HG02884 (cell line): ENCODE results near the gene PLXNA4.

ENCODE experiments used
- ATAC-seq: cut with Tn5 transposase; IDR thresholded peaks from one replicate; pipeline ENCODE4 v1.9.1; 2021; ENCODE audit warnings: mild to moderate bottlenecking, moderate library complexity; ENCODE audit not compliant: unreplicated experiment

The PLXNA4 gene

GRCh38 chr7:132565885-132566284, 10.4 kb downstream of the PLXNA4 start:
- no peak for ATAC-seq

DNA sequence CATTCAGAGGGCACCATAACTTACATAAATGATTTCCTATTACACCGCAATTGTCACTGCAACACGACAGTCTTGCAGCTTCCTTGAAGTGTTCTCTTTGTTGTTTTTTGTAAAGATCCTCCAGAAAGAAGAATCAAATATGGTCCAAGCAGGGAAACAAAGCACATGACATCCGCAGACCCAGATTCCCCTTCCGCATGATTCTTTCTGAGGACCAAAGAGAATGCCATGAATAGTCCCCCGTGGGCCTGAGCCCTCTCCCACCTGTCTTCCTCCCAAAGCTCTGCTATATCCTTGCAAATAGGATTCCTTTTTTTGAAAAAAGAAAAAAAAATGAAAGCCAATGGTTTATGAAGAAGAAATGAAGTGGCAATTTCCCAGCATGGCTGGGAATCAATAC, 10.8 kb downstream of the PLXNA4 start:
- no peak for ATAC-seq

DNA sequence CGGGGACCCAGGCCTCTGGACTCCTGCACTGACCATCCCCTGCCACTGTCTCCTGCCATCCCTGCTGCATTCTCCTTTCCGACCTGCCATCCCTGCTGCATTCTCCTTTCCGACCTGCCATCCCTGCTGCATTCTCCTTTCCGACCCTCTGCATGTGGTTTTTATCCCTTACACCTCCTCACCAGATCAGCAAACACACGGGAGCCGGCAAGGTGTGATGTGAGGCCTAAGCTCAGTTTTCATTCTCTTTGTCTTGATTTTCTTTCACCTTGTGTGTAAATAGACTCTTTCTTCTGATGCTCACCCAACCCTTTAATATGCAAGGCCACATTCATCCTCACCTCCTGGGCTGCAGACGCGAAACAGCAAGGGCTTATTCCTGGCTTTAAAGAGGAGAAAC, 11.4 kb downstream of the PLXNA4 start:
- no peak for ATAC-seq

DNA sequence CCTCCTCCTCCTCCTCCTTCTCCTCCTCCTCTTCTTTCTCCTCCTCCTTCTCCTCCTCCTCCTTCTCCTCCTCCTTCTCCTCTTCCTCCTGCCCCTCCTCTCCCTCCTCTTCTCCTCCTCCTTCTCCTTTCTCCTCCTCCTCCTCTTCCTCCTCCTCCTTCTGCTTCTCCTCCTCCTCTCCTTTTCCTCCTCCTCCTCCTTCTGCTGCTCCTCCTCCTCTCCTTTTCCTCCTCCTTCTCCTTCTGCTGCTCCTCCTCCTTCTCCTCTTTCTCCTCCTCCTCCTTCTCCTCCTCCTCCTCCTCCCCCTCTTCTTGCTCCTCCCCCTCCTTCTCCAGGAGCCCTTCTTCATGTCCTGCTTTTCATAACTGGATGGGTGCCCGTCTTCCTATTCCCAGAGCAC, 12.2 kb downstream of the PLXNA4 start:
- no peak for ATAC-seq

- no peak for ATAC-seq
These were observed 13.6 kb downstream of the PLXNA4 start for GRCh38 chr7:132562690-132563089.

- no peak for ATAC-seq
These were observed 14.5 kb downstream of the PLXNA4 start for GRCh38 chr7:132561763-132562162.

DNA sequence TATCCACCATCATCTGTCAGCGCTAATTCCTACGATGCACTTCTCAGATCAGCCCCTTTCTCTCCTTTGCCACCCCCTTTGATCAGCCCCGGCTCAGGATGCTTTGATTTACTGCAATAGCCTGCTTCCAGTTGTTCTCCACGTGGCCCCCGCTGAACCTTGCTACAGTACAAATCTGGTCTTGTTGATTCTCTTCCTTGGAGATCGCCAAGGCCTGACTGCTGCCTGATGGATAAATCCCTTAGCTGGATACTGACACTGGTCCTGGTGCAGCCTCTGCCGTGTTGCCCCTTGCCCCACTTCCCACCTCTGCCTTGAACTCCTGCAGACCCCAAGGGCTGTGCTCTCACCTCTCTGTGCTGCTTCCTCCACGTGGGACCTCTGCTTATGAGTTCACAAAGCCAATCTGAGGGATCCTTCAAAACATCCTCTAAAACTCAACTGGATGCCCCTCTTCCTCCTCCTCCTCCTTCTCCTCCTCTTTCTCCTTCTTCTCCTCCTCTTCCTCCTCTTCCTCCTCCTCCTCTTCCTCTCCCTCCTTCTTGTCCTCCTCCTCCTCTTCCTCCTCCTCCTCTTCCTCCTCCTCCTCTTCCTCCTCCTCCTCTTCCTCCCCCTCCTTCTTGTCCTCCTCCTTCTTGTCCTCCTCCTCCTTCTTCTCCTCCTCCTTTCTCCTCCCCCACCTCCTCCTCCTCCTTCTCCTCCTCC, 15.3 kb downstream of the PLXNA4 start:
- ATAC-seq, result no peak

DNA sequence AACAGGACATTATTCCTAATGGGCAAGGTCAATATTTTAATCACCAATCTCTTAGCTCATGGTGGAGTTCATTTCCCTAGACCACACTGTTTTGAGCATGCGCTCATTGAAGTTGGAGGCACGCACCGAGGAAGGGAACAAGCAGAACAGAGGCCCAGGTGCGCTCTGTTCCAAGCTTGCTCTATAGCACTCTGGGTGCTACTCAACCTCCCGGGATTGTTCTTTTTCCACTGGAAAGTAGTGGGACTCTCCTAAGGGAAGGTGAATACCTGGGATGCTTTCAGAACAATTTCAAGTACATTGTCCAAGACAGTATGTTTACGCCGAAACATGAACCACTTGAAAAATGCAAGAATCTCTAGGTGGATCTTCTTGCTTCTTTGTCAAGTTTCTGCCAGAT, 16.2 kb downstream of the PLXNA4 start:
- ATAC-seq, result no peak

DNA sequence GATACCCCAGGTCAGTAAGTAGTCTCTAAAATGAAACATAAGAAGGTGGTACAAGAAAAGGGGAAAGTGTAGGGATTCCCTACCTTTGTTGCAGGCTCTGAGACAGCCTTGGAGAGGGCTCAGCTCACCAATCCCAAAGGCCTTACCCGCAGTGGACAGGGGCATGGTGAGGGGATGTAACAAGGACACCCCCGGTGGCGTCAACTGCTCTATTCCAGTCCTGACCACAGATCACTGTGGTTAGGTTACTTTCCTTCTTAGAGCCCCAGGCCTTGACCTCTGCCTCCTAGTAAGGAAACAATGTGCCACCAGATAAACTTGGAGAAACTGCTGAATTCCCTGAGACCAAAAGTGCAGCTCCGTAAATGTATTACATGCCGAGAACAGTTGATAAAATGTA, 17.5 kb downstream of the PLXNA4 start:
- no peak for ATAC-seq

GRCh38 chr7:132557489-132558044, 18.7 kb downstream of the PLXNA4 start:
- ATAC-seq, result no peak

DNA sequence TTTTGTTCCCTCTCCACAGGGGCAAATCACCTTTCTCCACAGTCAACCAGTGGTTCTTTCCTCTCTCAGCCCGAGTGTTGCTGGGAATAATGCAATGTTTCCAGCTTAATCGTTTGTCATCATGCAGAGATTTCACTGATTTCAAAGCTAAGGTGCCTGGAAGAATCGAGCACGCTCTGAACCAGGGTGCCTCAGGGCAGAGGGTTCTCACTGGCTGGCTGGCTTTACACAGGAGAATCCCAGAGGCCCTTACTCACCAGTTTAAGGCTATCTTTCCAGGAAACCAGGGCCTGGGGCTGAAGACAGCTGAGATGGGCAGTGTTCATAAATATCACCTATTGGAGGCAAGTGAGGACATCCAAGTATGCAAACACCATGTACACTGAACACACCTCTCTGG, 21.8 kb downstream of the PLXNA4 start:
- ATAC-seq, result no peak

- no peak for ATAC-seq
These were observed 23.2 kb downstream of the PLXNA4 start for GRCh38 chr7:132553031-132553430.

GRCh38 chr7:132551886-132552285, 24.4 kb downstream of the PLXNA4 start:
- ATAC-seq, result no peak

DNA sequence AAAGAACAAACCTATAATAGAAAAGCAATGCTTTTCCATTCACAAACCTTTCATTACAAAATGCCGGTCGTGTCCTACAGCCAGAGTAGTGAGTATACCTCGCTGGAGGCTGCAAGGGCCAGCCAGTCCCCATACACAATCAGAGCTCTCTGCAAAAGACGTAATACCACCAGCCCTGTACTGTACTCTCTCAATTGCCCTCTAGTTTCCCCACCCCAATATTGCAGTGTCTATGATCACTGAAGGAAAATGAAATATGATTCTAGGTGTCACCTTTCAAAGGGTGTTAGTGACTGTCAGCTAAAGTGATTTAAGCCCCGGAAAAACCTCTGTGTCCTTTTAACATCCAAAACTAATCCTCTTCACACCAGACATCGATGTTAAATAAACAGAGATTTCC, 24.8 kb downstream of the PLXNA4 start:
- ATAC-seq, result no peak

- no peak for ATAC-seq
These were observed 27.7 kb downstream of the PLXNA4 start for GRCh38 chr7:132548489-132549078.

DNA sequence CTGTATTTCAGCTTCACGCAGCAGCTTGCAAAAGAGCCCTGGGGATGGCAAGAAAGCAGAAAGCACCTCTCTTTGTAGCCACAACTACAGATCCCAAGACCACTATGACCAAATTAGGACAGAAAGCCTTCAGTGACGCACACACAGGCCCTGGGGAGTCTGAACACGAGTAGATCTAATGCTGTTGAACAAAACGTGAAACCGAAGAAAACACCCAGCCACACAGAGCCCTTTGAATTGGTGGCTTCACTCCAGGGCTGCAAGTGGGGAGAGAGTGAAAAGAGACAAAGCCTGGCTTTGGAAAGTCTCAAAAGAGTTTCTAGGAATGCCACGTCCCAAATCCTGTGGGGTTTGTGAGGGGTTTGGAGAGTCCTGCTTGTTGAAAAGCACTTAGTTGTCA, 28.4 kb downstream of the PLXNA4 start:
- ATAC-seq, result no peak

DNA sequence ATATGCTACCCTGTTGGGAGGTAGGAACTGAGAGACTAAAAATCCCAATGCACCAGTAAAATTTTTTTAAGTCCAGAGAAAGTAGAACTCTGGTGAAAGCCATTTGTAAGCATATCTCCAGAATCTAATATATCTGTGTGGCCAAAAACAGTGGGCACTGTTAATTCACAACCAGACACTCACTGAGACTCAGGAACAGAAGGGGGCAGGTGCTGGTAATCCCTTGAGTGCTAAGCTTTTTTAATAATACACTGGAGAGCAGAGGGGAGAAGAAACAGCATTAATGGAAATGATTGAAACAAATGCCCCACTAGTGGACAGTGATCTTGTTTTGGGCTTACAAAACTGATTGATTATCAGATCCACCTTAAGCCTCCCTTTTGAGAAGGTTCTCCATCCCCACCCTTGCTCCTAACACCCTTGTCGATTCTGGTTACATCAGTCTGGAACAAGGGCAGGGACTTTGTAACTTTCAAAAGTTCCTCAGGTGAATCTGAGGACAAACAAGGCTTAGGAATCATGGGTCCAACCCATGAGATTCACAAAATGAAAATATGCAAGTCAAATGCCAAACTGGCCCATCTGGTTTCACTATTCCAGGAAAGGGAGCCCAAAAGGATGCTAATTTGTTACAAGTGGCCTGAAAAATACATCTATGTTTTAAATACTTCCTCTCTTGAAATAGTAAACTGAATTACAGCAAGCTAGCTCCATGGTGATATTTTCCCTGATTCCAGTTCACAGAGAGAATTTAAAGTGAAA, 29.7 kb downstream of the PLXNA4 start:
- no peak for ATAC-seq

DNA sequence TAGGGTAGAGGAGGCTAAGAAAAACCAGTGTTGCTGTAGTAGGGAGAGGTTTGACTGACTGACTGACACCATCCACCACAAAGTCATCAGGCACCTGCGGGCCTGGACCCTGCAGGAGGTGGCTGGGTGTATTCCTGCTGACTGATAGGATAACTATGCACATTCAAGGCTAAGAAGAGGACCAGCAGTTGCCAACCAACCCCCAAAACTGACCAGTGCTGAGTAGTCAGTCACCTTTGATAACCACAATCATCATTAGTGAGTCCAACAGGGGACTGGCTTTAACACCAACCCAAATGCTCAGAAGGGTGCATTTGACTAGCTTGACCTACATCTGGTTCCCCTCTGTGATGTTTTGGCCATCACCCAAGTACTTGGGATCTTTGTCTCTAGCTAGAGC, 30.5 kb downstream of the PLXNA4 start:
- no peak for ATAC-seq

- ATAC-seq, result no peak
These were observed 31.3 kb downstream of the PLXNA4 start for GRCh38 chr7:132544999-132545398.

DNA sequence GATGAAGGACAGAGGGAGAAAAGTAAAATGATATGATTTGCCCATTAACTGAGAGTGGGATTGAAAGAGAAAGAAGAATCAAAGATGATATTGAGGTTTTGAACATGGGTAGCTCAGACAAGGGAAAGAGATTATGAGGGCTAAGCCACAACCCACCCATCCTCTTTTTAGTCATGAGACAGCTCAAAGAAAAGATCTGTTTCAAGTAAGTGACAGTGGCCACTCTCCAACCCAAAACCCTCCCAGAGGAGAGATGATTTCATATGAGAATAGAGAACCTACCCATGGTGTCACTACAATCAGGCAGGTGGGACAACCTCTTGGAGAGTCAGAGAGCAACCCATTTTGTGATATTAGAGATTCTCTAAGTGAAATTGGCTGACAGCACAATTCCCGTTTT, 32.2 kb downstream of the PLXNA4 start:
- ATAC-seq, result no peak

DNA sequence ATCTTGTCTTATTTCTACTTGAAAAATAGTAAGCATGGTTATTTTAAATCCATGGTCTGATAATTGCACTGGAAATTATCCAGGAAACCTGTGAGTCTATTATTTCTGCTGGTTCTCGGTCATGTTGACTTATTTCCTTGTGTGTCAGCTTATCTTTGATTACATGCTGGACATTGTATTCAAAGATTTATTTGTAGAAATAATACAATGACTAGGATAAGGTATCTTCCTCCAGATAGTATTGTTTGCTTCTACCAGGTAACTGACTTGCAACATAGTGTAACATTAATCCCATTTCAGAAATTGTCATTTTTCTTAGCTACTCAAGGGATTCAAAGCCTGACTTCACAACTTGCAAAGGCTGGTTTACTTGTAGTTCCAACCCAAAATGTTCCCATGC, 33.4 kb downstream of the PLXNA4 start:
- no peak for ATAC-seq

- no peak for ATAC-seq
These were observed 34.6 kb downstream of the PLXNA4 start for GRCh38 chr7:132541656-132542055.
